CD4-positive, alpha-beta T cell treated with Interleukin-4 for 4 hours (primary cell): ENCODE results near the gene CILP.
A peak's percentile ranks its signal among the peaks of the same experiment; 100 is the strongest.
"Not testable (repeated sequence)": the region's sequence is repeated elsewhere in the genome, so short reads cannot be mapped to it uniquely, and the experiment has no call there.

ENCODE experiments used
- DNase-seq: peaks from one replicate; pipeline ENCODE4 v3.0.0-alpha.2; 2020

The CILP gene

DNA sequence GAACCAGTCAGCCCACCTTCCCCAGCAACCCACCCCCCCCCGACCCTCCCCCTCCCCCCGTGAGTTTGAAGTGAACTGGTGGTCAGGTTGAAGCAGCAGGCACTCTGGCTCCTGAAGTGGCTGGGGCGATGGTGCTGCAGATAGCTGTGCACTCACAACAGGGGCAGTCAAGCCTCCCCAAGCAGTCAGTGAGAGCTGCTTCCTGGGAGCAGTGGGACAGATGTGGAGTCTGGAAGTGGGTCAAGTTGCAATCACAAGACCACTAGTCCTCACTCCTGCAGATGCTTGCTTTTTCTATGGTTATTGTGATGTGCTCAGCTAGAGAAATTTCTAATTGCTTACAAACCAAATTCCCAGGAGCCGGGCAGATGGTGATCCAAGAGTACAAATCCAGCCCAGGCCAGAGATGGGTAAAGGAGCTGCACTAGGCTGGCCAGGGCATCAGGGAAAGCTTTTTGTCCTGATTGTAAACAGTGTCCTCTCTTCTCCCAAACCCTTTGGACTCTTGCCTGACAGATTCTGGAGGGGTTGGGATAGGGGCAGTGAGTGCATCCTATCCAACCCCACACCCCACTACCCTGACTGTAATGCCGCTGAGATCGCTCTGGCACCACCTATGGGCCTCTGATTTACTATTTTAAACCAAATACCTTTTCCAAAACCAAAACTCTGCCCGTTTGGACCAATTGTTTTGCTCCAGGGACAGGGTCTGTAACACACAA lies 16.3 kb downstream of the CILP start:
- no peak for DNase-seq

- DNase-seq = no peak
These were observed 19.3 kb downstream of the CILP start for GRCh38 chr15:65192016-65192415.

- DNase-seq = peak; percentile 9
These were observed 22.1 kb downstream of the CILP start for GRCh38 chr15:65189102-65189740.

DNA sequence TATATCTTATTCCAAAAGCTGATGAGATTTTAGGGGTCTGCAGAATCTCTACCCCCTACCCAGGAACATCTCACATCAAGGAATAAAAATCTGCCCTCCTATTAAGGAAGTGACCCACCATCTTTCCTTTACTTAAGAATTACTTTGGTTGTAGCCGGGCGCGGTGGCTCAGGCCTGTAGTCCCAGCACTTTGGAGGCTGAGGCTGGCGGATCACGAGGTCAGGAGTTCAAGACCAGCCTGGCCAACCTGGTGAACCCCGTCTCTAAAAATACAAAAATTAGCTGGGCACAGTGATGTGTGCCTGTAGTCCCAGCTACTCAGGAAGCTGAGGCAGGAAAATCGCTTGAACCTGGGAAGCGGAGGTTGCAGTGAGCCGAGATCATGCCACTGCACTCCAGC lies 22.8 kb downstream of the CILP start:
- not testable (repeated sequence) for DNase-seq

GRCh38 chr15:65184868-65185717 lies 26.2 kb downstream of the CILP start, which contains the start of gene CLPX:
CLPX (minus strand) TSS chr15:65185342; CDS start chr15:65185153, 189 bp downstream.
- peak; percentile 96 for DNase-seq

DNA sequence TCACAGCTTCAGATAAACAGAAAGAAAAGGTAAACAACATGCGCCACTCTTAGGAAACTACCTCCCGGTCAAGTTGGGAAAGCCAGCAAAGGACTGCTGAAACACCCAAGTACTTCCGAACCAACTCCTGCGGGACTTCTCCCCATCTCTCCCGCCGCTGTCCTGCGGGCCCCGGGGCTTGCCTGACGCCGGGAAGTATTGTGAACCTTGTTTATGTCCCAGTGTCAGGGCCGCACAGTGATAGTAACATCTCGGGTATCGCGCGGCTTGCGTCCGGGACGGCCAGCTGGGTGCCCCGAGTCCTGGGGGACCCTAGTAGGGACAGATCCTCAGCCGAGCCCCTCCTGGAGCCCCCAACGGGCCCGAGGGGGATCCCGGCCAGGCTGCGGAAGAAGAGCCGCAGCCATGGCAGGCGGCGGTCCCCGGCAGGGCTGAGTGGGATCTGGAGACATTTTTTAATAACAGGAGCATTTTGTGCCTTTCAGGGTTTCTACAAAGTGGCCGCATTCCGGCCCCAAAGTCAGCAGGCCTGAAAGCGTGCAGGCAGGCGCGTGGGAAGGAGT lies 26.9 kb downstream of the CILP start:
- DNase-seq = no peak

- DNase-seq = no peak
These were observed 27.5 kb downstream of the CILP start for GRCh38 chr15:65183865-65184159.

- no peak for DNase-seq
These were observed 28.7 kb downstream of the CILP start for GRCh38 chr15:65182538-65182937.

DNA sequence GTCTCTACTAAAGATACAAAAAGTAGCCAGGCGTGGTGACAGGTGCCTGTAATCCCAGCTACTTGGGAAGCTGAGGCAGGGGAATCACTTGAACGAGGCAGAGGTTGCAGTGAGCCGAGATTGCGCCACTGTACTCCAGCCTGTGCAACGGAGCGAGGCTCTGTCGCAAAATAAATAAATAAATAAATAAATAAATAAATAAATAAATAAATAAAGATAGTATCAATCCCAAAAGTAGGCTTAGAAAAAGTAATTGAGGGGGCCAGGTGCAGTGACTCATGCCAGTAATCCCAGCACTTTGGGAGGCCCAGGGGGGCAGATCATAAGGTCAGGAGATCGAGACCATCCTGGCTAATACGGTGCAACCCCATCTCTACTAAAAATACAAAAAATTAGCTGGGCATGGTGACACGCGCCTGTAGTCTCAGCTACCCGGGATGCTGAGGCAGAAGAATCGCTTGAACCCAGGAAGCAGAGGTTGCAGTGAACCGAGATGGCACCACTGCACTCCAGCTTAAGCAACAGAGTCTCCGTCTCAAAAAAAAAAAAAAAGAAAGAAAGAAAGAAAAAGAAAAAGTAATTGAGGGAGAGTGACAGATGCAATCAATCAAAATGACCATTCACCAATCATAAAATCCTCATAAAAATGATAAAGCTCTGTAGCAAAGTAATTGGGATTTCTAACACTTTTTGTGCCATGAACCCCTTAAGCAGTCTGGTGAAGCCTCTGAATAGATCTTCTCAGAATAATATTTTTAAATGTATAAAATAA lies 29.5 kb downstream of the CILP start:
- DNase-seq = not testable (repeated sequence)

- no peak for DNase-seq
These were observed 31.1 kb downstream of the CILP start for GRCh38 chr15:65180167-65180566.

DNA sequence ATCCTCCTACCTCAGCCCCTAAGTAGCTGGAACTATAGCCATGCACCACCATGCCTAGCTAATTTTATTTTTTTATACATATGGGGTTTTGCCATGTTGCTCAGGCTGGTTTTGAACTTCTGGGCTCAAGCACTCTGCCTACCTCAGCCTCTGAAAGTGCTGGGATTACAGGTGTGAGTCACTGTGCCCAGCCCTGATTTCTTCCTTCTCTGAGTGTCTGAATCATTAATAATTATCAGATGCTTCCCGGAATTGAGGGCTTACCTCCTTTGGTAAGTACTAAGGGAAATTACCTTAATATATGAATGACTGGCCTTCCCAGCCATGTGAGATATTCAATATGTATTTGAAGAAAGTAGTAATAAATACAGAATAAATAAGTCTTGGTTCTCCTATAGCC lies 33.4 kb downstream of the CILP start:
- DNase-seq = no peak

GRCh38 chr15:65176056-65176455 lies 35.2 kb downstream of the CILP start:
- DNase-seq = no peak

DNA sequence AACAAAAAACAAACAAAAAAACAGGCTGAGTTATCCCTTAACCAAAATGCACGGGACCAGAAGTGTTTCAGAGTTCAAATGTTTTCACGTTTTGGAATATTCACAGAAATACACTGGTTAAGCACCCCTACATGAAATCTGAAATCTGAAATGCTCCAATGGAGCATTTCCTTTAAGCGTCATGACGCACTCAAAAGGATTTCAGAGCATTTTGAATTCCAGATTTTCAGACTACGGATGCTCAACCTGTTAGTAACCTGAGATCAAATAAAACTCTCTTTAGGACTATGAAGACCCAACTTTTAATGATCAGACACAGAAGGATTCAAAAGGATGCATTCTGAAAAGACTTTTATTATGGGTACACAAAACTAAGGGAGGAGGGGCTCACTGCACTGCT lies 35.8 kb downstream of the CILP start:
- no peak for DNase-seq

- no peak for DNase-seq
These were observed 36.8 kb downstream of the CILP start for GRCh38 chr15:65174509-65174908.

- no peak for DNase-seq
These were observed 38.7 kb downstream of the CILP start for GRCh38 chr15:65172531-65172930.

GRCh38 chr15:65171428-65171827 lies 39.8 kb downstream of the CILP start:
- DNase-seq = no peak

- DNase-seq = no peak
These were observed 45.4 kb downstream of the CILP start for GRCh38 chr15:65165875-65166274.

GRCh38 chr15:65164139-65164538 lies 47.1 kb downstream of the CILP start:
- no peak for DNase-seq

DNA sequence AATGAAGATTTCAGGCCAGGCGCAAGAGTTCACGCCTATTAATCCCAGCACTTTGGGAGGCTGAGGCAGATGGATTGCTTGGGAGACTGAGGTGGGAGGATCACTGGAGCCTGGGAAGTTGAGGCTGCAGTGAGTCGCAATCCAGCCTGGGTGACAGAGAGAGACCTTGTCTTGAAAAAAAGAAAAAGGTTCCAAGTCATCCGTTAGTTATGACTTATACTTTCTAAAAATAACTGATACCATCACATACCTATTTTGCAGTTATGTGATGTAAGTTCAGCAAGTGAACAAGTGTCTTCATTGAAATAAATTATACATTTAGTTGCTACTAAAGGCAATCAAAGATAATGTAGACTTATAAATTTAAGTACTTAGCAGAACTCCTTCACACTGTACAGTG lies 48.2 kb downstream of the CILP start:
- no peak for DNase-seq

- DNase-seq = no peak
These were observed 54.6 kb downstream of the CILP start for GRCh38 chr15:65156692-65157091.

DNA sequence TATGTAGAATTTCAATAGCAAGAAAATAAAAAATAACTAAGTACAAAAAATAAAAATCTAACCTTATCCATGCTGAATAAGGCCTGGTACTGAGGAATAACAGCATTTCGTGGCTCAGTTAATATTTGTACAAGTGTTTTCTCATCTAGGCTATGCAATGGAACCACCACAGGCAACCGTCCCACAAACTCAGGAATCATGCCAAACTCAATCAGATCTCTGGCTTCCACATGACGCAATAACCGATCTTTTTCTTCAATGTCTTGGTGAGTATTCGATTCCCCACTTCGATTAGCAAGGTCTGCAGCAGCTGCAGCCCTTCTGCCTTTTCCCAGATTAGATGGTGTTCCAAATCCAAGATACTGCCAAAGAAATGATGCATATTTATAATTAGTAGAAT lies 56.6 kb downstream of the CILP start:
- DNase-seq = no peak

DNA sequence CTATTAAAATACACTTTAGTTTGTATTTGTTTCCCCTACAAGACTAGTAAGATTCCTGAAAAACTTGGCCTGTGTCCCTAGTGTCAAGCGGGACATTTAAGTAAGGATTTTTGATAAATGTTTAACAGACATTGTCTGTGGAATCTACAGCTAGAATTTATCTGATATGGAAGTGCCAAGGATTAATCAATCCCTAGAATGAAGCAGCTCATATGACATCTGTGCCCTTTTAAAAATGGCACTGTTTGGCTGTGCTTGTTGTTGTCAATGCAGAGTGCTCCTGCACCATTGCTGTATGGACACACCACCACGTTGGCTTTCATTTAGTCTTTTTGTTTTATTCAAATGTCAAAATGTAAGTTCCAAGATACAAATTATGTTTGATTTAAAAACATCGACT lies 63.4 kb downstream of the CILP start:
- DNase-seq = no peak

GRCh38 chr15:65146438-65146837 lies 64.8 kb downstream of the CILP start:
- DNase-seq = no peak
